Activated T-cell treated with anti-CD3 and anti-CD28 coated beads, Interleukin-2, amount 50 U/mL, for 4 hours (primary cell): ENCODE results near the gene CAPN15. TPM values are rescaled to one million over a fixed set of nuclear protein-coding genes. Genes with fewer than 3 reads are reported as not detected.
A peak's percentile ranks its signal among the peaks of the same experiment; 100 is the strongest.

Experiments
- ATAC-seq, 2 donors: fragments of 200-7000 bp; cut with Tn5 transposase; one replicate each; pipeline ENCODE4 v1.10.0; 2021
- DNase-seq: peaks from one replicate; pipeline ENCODE4 v3.0.0-alpha.2; 2020
- H3K27me3 Mint-ChIP-seq: one replicate; pipeline ENCODE4 v1.8.0; 2021; ENCODE audit warnings: low read depth, mixed read lengths
- H3K36me3 Mint-ChIP-seq: one replicate; pipeline ENCODE4 v1.8.0; 2022; ENCODE audit warnings: mixed read lengths; ENCODE audit not compliant: insufficient read depth
- H3K4me1 Mint-ChIP-seq: one replicate; pipeline ENCODE4 v1.8.0; 2021; ENCODE audit warnings: low read depth, mixed read lengths
- H3K4me3 Mint-ChIP-seq: one replicate; pipeline ENCODE4 v1.8.0; 2021; ENCODE audit warnings: mild to moderate bottlenecking, moderate library complexity, mixed read lengths
- H3K9me3 Mint-ChIP-seq: one replicate; pipeline ENCODE4 v1.8.0; 2021; ENCODE audit warnings: mixed read lengths
- total RNA-seq, 3 donors: library from RNA; stranded (reverse); gene quantifications; one replicate each; pipeline ENCODE4 v1.2.1, GENCODE V29; 2021

The CAPN15 gene
- total RNA-seq, 3 donors from 2014 or later, result 134 to 164 (median 153) TPM

DNA sequence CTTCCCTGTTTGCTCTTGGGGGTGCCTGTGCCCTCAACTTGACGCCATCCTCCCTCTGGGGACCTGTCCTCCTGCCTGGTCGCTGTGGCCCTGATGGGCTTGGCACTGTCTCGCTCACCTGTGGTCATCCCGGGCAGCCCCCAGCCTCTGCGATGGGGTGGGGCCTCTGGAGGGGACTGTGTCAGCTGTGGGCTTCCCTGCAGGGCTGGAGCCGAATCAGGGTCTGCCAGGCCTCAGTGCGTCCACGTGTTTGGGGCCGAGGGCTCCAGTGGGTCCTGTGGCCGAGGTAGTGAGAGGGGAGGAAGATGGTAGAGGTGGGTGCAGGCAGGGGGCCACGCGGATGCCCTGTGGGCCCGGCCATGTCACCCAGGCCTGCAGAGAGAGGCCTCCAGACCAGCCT, 50.3 kb downstream of the CAPN15 start:
- Mint-ChIP-seq H3K4me3 (no peak overlapping the region), H3K9me3 (no peaks in the 10 kb centered on the region), H3K4me1 (no peaks in the 10 kb centered on the region), H3K36me3 (no peaks in the 10 kb centered on the region), H3K27me3 (no peaks in the 10 kb centered on the region)
- no peak for DNase-seq
- no peak for ATAC-seq

- ATAC-seq (no peak), DNase-seq (no peak)
- Mint-ChIP-seq H3K4me1 (no peaks in the 10 kb centered on the region), H3K36me3 (no peaks in the 10 kb centered on the region), H3K9me3 (no peaks in the 10 kb centered on the region), H3K27me3 (no peaks in the 10 kb centered on the region), H3K4me3 (no peak overlapping the region)
Measured at GRCh38 chr16:578232-578869, 50.8 kb downstream of the CAPN15 start.

GRCh38 chr16:578870-579405, 51.4 kb downstream of the CAPN15 start:
- DNase-seq (peak; percentile 46), ATAC-seq (peak; percentile 82 to 90)
- Mint-ChIP-seq H3K27me3 (no peaks in the 10 kb centered on the region), H3K4me3 (peak overlapping the region; percentile 29), H3K36me3 (no peaks in the 10 kb centered on the region), H3K4me1 (no peaks in the 10 kb centered on the region), H3K9me3 (no peaks in the 10 kb centered on the region)

GRCh38 chr16:580141-580945, 52.8 kb downstream of the CAPN15 start:
- no peak for DNase-seq
- no peaks in the 10 kb centered on the region for H3K36me3 Mint-ChIP-seq
- H3K4me1 Mint-ChIP-seq, result no peaks in the 10 kb centered on the region
- H3K27me3 Mint-ChIP-seq, result no peaks in the 10 kb centered on the region
- no peak for ATAC-seq
- no peaks in the 10 kb centered on the region for H3K9me3 Mint-ChIP-seq
- H3K4me3 Mint-ChIP-seq, result no peak overlapping the region

DNA sequence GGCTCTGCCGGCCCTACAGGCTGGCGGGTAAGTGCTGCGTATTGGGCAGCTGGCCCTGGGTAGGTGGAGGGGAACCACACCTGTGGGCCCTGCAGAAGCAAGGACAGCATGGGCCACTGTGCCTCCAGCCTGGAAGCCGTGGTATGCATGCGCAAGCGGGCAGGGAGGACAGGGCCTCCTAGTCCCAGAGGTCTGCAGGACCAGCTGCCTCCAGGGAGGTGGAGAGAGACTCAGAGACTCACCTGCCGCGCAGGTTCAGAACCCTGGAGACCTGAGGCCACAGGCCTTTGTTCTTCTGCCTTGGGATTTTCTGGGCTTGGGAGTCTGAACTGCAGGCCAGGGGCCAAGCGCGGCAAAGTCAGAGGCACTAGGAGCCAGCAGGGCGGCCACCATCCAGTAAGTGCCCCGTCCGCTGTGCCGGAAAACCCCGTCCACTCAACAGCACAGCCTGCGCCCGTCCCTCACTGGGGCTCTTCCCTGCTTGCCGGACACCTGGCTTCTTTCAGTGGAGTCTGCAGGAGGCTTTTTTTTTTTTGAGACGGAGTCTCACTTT, 53.5 kb downstream of the CAPN15 start:
- Mint-ChIP-seq H3K9me3 (no peaks in the 10 kb centered on the region), H3K4me3 (no peak overlapping the region), H3K36me3 (no peaks in the 10 kb centered on the region), H3K4me1 (no peaks in the 10 kb centered on the region), H3K27me3 (no peaks in the 10 kb centered on the region)
- DNase-seq (no peak), ATAC-seq (no peak)

DNA sequence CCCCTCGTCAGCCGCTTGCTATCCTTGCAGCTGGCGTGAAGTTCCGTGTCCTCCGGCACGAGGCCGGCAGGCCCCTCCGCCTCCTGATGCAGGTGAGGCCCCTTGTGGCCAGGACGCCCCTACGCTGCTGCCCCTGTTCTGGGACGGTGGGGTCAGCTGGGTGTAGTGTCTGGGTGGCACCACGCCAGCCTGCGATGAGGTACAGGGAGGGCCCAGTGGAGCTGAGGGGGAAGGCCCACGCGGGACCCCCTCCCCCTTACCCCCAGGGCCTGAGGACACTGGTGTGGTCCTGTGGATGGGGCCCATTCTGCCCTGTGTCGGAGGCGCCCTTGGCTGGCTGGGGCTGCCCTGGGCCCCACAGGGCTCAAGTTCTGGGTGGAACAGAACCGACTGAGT, 54.7 kb downstream of the CAPN15 start:
- H3K27me3 Mint-ChIP-seq, result no peaks in the 10 kb centered on the region
- no peak overlapping the region for H3K4me3 Mint-ChIP-seq
- ATAC-seq, result no peak
- no peak for DNase-seq
- H3K36me3 Mint-ChIP-seq, result no peaks in the 10 kb centered on the region
- H3K4me1 Mint-ChIP-seq, result no peaks in the 10 kb centered on the region
- H3K9me3 Mint-ChIP-seq, result no peaks in the 10 kb centered on the region

DNA sequence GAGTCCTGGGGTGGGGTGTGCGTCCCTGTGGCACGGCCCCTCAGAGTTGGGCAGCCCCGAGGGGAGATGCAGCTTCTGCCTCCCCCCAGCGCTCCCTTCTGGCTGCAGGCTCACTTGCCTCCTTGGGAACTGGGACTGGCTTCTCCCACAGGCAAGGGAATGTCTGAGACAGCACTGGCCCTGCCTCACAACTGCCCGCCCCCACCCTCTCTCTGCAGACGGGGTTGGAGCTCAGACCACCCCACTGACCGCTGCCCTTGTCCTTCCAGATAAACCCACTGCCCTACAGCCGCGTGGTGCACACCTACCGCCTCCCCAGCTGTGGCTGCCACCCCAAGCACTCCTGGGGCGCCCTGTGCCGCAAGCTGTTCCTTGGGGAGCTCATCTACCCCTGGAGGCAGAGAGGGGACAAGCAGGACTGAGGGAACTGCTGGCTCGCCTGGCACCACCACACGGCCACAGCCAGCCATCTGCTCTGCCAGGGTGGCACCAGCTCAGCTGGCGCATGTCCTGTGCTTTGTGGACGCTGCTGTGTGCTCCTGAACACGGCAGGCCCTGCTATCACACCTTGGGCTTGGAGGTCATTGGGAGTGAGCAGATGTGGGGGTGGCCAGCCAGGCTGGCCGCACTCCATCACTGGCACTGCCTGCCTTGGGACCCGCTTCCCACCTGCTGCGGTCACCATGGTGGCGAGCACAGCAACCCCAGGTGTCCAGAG, 55.3 kb downstream of the CAPN15 start:
- DNase-seq, result no peak

GRCh38 chr16:583470-583814, 55.9 kb downstream of the CAPN15 start:
- H3K9me3 Mint-ChIP-seq, result no peaks in the 10 kb centered on the region
- no peak for ATAC-seq

More for the DNA sequence above, 55.3 kb downstream of the CAPN15 start:
- H3K36me3 Mint-ChIP-seq, result no peaks in the 10 kb centered on the region
- no peak for ATAC-seq
- no peak overlapping the region for H3K4me3 Mint-ChIP-seq
- peaks cover 2% of the 10 kb centered on the region for H3K4me1 Mint-ChIP-seq
- no peaks in the 10 kb centered on the region for H3K27me3 Mint-ChIP-seq
- no peaks in the 10 kb centered on the region for H3K9me3 Mint-ChIP-seq

GRCh38 chr16:583815-584591, 56.5 kb downstream of the CAPN15 start:
- peaks cover 4% of the 10 kb centered on the region for H3K4me1 Mint-ChIP-seq
- no peak for DNase-seq
- ATAC-seq, result no peak
- no peaks in the 10 kb centered on the region for H3K27me3 Mint-ChIP-seq
- H3K4me3 Mint-ChIP-seq, result no peak overlapping the region
- no peaks in the 10 kb centered on the region for H3K36me3 Mint-ChIP-seq
- no peaks in the 10 kb centered on the region for H3K9me3 Mint-ChIP-seq

More at GRCh38 chr16:583470-583814, 55.9 kb downstream of the CAPN15 start:
- Mint-ChIP-seq H3K27me3 (no peaks in the 10 kb centered on the region), H3K4me1 (peaks cover 2% of the 10 kb centered on the region), H3K4me3 (no peak overlapping the region), H3K36me3 (no peaks in the 10 kb centered on the region)
- no peak for DNase-seq

DNA sequence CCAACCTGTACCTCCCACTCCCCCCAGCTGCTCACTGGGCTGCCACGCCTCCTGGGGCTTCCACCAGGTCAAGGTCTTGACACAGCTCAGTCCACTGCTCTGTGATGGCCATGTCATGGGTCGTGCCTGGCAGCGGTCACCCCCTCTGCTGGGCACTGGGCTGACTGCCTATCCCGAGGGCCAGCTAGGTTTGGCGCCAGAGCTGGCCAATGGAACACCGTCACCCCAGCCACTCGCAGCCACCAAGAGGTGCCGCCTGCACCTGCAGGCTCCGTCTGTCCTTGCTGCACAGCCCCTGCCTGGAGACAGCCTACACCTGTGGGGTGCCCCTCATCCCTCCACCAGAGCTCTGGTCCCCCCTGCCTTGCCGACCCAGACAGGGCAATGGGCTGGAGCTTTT, 57.8 kb downstream of the CAPN15 start:
- H3K4me1 Mint-ChIP-seq, result peaks cover 4% of the 10 kb centered on the region

GRCh38 chr16:586047-586644, 58.6 kb downstream of the CAPN15 start:
- DNase-seq, result no peak
- no peaks in the 10 kb centered on the region for H3K36me3 Mint-ChIP-seq
- no peak for ATAC-seq
- H3K9me3 Mint-ChIP-seq, result no peaks in the 10 kb centered on the region
- no peak overlapping the region for H3K4me3 Mint-ChIP-seq
- peaks cover 10% of the 10 kb centered on the region for H3K4me1 Mint-ChIP-seq
- H3K27me3 Mint-ChIP-seq, result no peaks in the 10 kb centered on the region

More for the DNA sequence above, 57.8 kb downstream of the CAPN15 start:
- Mint-ChIP-seq H3K27me3 (no peaks in the 10 kb centered on the region), H3K4me3 (no peak overlapping the region), H3K9me3 (no peaks in the 10 kb centered on the region), H3K36me3 (no peaks in the 10 kb centered on the region)
- no peak for DNase-seq
- ATAC-seq, result no peak

GRCh38 chr16:586645-587590, 59.4 kb downstream of the CAPN15 start:
- Mint-ChIP-seq H3K36me3 (no peaks in the 10 kb centered on the region), H3K4me3 (peak overlapping the region; percentile 96), H3K9me3 (no peaks in the 10 kb centered on the region), H3K4me1 (peaks cover 17% of the 10 kb centered on the region), H3K27me3 (no peaks in the 10 kb centered on the region)
- no peak for DNase-seq
- no peak for ATAC-seq

DNA sequence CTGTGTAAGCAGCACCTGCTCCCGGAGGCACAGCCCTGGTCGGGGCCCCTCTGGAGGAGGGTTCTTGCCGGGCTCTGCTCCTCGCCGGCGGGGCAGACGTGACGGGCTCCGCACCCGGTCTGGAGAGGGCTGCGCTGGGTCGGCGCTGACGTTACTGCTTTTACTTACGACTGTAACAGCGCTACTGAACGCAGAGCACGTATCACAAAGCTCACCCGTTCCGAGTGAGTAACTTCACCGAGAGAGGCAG, 61.1 kb downstream of the CAPN15 start:
- Mint-ChIP-seq H3K9me3 (no peaks in the 10 kb centered on the region), H3K4me3 (peak overlapping the region; percentile 96), H3K36me3 (peaks cover under 1% of the 10 kb centered on the region), H3K27me3 (no peaks in the 10 kb centered on the region), H3K4me1 (peaks cover 24% of the 10 kb centered on the region)
- peak; percentile 31 to 36 for ATAC-seq
- DNase-seq, result no peak
